ENCODE measurements around the gene FAAH2. TPM values are rescaled to one million over a fixed set of nuclear protein-coding genes. Genes with fewer than 3 reads are reported as not detected.
"Not testable (repeated sequence)": the region's sequence is repeated elsewhere in the genome, so short reads cannot be mapped to it uniquely, and the experiment has no call there.

FAAH2 gene, protein sequence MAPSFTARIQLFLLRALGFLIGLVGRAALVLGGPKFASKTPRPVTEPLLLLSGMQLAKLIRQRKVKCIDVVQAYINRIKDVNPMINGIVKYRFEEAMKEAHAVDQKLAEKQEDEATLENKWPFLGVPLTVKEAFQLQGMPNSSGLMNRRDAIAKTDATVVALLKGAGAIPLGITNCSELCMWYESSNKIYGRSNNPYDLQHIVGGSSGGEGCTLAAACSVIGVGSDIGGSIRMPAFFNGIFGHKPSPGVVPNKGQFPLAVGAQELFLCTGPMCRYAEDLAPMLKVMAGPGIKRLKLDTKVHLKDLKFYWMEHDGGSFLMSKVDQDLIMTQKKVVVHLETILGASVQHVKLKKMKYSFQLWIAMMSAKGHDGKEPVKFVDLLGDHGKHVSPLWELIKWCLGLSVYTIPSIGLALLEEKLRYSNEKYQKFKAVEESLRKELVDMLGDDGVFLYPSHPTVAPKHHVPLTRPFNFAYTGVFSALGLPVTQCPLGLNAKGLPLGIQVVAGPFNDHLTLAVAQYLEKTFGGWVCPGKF
- 0.08 TPM for polyA plus RNA-seq (2013, experiment 1 of 2; ENCODE audit: insufficient read length)
- 0.41 TPM for polyA plus RNA-seq (2013, experiment 2 of 2; ENCODE audit: insufficient read length)

- no peak for DNase-seq
Measured at GRCh38 chrX:57286507-57287251, at the start of gene FAAH2. FAAH2 (plus strand) TSS chrX:57286706; CDS start chrX:57286826, 120 bp downstream.

GRCh38 chrX:57241967-57242366, 44.5 kb upstream of the FAAH2 start:
- DNase-seq = no peak

DNA sequence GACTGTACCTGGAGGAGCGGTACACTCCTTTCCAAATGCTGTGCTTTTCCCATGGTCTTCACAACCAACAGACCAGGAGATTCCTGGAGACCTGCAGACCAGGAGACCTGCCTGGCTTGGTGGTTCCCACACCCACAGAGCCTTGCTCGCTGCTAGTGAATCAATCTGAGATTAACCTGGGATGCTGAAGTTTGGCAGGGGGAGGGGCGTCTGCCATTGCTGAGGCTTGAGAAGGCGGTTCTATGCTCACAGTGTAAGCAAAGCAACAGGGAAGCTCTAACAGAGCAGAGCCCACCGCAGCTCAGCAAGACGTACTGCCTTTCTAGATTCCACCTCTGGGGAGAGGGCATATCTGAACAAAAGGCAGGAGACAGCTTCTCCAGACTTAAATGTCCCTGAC, 34.5 kb upstream of the FAAH2 start:
- no peak for DNase-seq

- no peak for DNase-seq
Measured at GRCh38 chrX:57265126-57265525, 21.4 kb upstream of the FAAH2 start.

DNA sequence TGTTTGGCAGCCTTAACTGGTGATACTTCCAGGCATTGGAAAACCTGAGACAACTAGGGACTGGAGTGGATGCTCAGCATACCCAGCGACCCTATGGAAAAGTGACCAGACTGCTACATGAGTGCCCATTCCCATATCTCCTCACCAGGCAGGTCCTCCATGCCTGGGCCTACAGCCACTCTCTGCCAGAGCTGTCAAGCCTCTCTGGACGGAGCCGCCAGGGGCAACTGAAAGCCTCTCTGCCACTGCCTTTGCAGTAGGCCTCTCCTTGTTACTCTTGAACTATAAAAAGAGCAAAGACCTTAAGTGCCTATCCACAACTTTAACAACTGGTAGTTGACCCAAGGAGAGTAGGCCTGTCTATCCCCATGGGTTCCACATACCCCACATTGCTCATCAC, 20.2 kb upstream of the FAAH2 start:
- DNase-seq = no peak

DNA sequence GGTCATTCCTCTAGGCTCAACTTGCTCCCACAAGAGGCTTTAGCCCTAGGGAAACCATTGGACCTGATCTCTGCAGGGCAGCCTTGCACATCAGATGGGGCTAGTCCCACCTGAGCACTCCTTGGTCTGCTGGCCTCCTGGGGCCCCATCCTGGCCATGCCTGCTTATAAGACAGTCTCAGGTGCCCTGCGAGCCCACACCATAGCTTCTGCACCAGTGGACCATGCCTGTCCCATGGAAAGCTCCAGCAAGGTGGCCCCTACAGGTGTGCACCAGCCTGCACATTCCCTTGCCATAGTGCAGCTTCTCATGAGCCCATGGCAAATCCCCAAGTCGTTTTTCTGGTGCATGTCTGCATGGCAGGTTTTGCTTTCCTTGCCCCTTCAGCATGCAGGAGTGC, 19.6 kb upstream of the FAAH2 start:
- DNase-seq = no peak

GRCh38 chrX:57267308-57267707, 19.2 kb upstream of the FAAH2 start:
- DNase-seq = no peak

GRCh38 chrX:57270980-57271379, 15.5 kb upstream of the FAAH2 start:
- no peak for DNase-seq

GRCh38 chrX:57282568-57282967, 3.9 kb upstream of the FAAH2 start:
- no peak for DNase-seq

- no peak for DNase-seq
Measured at GRCh38 chrX:57285001-57285400, 1.5 kb upstream of the FAAH2 start.

DNA sequence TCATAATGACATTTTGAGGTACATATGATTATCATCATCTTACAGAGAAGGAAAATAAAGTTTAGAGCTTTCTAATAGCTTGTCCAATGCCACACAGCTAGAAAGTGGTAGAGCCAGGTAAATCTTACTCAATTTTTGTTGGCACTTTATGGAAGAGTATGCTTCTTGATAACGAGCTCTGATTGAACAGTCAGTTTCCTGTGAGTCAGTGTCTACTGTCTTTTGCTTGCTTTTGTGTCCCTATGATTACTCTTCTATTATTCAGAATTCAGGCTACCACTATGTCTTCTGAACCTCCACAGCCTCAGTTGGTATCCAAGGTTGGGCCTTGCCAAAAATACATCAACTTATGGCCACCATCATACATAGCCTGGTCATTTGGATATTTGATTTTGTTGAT, 2.6 kb downstream of the FAAH2 start:
- DNase-seq = no peak

- no peak for DNase-seq
Measured at GRCh38 chrX:57294961-57295360, 8.5 kb downstream of the FAAH2 start.

GRCh38 chrX:57295679-57296078, 9.2 kb downstream of the FAAH2 start:
- DNase-seq = not testable (repeated sequence)

DNA sequence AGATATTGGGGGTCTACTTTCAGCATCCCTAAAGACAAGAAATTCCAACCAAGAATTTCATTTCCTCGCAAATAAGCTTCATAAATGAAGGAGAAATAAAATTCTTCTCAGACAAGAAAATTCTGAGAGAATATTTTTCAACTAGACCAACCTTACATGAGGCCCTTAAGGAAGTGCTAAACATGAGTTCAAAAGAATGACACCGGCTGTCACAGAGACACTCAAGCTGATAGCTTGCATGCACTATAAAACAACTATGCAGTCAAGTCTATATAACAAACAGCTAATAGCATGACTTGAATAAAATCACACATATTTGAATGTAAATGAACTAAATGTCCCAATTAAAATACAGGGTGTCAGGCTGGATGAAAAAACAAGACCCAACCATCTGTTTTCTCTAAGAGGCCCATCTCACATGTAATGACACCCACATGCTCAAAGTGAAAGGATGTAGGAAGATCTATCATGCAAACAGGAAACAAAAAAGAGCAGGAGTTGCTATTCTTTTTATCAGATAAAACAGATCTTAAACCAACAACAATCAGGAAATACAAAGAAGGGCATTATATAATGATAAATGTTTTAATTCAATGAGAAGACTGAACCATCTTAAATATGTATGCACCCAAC, 27.2 kb downstream of the FAAH2 start:
- no peak for DNase-seq

- no peak for DNase-seq
Measured at GRCh38 chrX:57329008-57329407, 42.5 kb downstream of the FAAH2 start.

- DNase-seq = not testable (repeated sequence)
Measured at GRCh38 chrX:57335790-57336189, 49.3 kb downstream of the FAAH2 start.

GRCh38 chrX:57353472-57354132, 67.1 kb downstream of the FAAH2 start:
- no peak for DNase-seq

- DNase-seq = no peak
Measured at GRCh38 chrX:57364145-57364544, 77.6 kb downstream of the FAAH2 start.

GRCh38 chrX:57366430-57366829, 79.9 kb downstream of the FAAH2 start:
- no peak for DNase-seq

DNA sequence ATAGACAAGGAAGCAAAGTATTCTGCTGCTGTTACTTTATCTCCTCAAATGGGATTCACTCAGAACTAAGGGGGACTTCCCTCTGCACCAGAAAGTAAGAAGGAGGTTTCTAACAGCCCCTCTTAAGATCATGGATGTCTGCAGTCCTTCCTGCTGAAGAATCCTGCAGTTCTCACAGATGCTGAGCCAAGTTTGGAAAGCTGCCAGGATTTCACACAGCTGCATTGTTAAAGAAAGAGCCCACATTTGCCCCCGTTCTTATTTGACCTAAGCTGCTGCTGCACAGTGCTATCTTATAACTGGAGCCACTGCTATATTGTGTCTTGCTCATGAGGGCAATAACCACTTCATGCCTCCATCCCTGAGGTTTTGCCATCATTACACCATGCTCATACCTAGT, 81.1 kb downstream of the FAAH2 start:
- DNase-seq = no peak

GRCh38 chrX:57368158-57368557, 81.7 kb downstream of the FAAH2 start:
- DNase-seq = no peak

- no peak for DNase-seq
Measured at GRCh38 chrX:57379296-57379695, 92.8 kb downstream of the FAAH2 start.

Data from fibroblast of skin of scalp (primary cell).